Liver (tissue), 3 donors: Measurements from ENCODE around the gene OGT.

Experiments used
- EGR1 ChIP-seq, 2 donors: IDR thresholded peaks; 2 replicates each; pipeline ENCODE4 v1.6.1; 2016 to 2018; ENCODE audit warnings: antibody characterized with exemption in 2 of 2, low read depth in 2 of 2
- FOXA1 ChIP-seq: IDR thresholded peaks from 2 replicates; pipeline ENCODE4 v1.6.1; 2016; ENCODE audit warnings: antibody characterized with exemption
- HNF4A ChIP-seq, 2 donors: conservative IDR thresholded peaks; 2 replicates each; pipeline ENCODE4 v1.6.1; 2016; ENCODE audit warnings: antibody characterized with exemption in 2 of 2, mild to moderate bottlenecking in 2 of 2
- RAD21 ChIP-seq, 2 donors: IDR thresholded peaks; 2 replicates each; pipeline ENCODE4 v1.6.1; 2016; ENCODE audit warnings: antibody characterized with exemption in 2 of 2, mild to moderate bottlenecking in 2 of 2
- RXRA ChIP-seq, 2 donors: IDR thresholded peaks; 2 replicates each; pipeline ENCODE4 v1.6.1; 2017 to 2018; ENCODE audit warnings: antibody characterized with exemption in 2 of 2, mild to moderate bottlenecking in 1 of 2
- SP1 ChIP-seq: IDR thresholded peaks from 2 replicates; pipeline ENCODE4 v1.6.1; 2018; ENCODE audit warnings: antibody characterized with exemption, mild to moderate bottlenecking
- TF ChIP-seq, protein P1 (sequence below): fragments of 150-350 bp; IDR thresholded peaks from 2 replicates; pipeline ENCODE4 v1.5.1; 2017; ENCODE audit warnings: improper control_type of control experiment, low read depth, low read length; ENCODE audit not compliant: missing input control
- TF ChIP-seq, protein P2 (sequence below): IDR thresholded peaks from 2 replicates; pipeline ENCODE4 v1.6.1; 2016; ENCODE audit warnings: antibody characterized with exemption, mild to moderate bottlenecking
- TF ChIP-seq, protein P3 (sequence below): IDR thresholded peaks from 2 replicates; pipeline ENCODE4 v1.6.1; 2016; ENCODE audit warnings: antibody characterized with exemption
- donor health status: healthy.
- donor health status: healthy.

DNA sequence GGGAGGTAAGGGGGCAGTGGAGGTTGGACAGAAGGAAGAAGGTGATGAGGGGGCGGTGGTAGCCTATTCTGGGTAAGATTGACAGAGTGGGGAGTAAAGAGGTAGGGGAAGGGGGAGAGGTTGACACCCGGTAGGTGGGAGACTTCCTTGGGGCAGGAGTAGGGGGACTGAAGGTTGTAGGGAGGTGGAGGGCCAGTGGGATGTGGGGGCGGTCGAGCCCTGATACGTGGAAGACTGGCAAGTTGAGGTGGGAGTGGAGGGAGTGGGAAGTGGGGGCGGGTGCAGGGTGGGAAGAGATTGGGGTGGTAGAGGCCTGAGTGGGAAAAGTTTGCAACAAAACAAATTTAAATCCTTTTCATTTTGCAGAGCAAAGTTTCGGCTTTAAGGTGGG, 47.1 kb downstream of the OGT start:
- TF ChIP-seq, protein P1, sequence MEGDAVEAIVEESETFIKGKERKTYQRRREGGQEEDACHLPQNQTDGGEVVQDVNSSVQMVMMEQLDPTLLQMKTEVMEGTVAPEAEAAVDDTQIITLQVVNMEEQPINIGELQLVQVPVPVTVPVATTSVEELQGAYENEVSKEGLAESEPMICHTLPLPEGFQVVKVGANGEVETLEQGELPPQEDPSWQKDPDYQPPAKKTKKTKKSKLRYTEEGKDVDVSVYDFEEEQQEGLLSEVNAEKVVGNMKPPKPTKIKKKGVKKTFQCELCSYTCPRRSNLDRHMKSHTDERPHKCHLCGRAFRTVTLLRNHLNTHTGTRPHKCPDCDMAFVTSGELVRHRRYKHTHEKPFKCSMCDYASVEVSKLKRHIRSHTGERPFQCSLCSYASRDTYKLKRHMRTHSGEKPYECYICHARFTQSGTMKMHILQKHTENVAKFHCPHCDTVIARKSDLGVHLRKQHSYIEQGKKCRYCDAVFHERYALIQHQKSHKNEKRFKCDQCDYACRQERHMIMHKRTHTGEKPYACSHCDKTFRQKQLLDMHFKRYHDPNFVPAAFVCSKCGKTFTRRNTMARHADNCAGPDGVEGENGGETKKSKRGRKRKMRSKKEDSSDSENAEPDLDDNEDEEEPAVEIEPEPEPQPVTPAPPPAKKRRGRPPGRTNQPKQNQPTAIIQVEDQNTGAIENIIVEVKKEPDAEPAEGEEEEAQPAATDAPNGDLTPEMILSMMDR, result no peak
- TF ChIP-seq EGR1 (IDR thresholded peaks at IDR 0.05; ENCODE audit: low read depth in 2 of 2) (no peak), RAD21 (IDR thresholded peaks at IDR 0.05) (no peak), HNF4A (conservative IDR thresholded peaks at IDR 0.05) (no peak), RXRA (IDR thresholded peaks at IDR 0.05) (no peak), FOXA1 (no peak), SP1 (no peak)
- TF ChIP-seq, protein P2, sequence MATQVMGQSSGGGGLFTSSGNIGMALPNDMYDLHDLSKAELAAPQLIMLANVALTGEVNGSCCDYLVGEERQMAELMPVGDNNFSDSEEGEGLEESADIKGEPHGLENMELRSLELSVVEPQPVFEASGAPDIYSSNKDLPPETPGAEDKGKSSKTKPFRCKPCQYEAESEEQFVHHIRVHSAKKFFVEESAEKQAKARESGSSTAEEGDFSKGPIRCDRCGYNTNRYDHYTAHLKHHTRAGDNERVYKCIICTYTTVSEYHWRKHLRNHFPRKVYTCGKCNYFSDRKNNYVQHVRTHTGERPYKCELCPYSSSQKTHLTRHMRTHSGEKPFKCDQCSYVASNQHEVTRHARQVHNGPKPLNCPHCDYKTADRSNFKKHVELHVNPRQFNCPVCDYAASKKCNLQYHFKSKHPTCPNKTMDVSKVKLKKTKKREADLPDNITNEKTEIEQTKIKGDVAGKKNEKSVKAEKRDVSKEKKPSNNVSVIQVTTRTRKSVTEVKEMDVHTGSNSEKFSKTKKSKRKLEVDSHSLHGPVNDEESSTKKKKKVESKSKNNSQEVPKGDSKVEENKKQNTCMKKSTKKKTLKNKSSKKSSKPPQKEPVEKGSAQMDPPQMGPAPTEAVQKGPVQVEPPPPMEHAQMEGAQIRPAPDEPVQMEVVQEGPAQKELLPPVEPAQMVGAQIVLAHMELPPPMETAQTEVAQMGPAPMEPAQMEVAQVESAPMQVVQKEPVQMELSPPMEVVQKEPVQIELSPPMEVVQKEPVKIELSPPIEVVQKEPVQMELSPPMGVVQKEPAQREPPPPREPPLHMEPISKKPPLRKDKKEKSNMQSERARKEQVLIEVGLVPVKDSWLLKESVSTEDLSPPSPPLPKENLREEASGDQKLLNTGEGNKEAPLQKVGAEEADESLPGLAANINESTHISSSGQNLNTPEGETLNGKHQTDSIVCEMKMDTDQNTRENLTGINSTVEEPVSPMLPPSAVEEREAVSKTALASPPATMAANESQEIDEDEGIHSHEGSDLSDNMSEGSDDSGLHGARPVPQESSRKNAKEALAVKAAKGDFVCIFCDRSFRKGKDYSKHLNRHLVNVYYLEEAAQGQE, result no peak
- TF ChIP-seq, protein P3, sequence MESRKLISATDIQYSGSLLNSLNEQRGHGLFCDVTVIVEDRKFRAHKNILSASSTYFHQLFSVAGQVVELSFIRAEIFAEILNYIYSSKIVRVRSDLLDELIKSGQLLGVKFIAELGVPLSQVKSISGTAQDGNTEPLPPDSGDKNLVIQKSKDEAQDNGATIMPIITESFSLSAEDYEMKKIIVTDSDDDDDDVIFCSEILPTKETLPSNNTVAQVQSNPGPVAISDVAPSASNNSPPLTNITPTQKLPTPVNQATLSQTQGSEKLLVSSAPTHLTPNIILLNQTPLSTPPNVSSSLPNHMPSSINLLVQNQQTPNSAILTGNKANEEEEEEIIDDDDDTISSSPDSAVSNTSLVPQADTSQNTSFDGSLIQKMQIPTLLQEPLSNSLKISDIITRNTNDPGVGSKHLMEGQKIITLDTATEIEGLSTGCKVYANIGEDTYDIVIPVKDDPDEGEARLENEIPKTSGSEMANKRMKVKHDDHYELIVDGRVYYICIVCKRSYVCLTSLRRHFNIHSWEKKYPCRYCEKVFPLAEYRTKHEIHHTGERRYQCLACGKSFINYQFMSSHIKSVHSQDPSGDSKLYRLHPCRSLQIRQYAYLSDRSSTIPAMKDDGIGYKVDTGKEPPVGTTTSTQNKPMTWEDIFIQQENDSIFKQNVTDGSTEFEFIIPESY, result no peak
